ENCODE measurements around the gene PRSS21.

Gene PRSS21

DNA sequence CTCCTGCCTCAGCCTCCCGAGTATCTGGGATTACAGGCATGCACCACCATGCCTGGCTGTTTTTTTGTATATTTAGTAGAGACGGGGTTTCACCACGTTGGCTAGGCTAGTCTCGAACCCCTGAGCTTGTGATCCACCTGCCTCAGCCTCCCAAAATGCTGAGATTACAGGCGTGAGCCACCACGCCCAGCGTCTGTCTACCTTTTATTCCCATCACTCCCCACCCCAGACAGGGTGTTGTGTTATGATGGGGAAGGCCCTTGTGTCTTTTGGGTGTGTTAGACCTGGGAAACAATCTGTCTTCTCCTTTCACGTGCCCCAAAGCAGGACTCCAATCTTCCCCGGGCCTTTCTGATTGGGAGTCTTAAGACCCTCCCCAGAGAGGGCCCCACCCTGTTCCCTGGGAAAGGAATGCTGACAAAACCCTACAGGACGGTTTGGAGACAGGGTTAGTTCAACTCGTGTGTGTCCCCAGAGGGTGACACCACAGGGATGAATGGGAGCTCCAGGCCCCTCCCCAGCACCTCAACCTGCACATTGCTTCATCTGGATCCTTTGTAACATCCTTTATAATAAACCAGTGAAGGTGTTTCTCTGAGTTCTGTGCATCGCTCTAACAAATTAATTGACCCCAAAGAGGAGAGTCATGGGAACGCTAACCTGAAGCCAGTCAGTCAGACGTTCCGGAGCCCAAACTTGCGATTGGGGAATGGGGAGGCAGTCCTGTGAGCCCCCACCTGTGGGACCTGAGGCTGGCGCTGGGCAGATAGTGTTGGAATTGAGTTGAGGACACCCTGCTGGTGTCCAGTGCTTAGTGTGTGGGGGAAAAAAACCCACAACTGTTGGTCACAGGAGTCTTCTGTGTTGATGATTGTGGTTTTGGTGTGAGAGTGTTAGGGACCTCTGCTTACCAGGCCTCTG is 36.8 kb upstream of the PRSS21 start:
- DNase-seq (ENCODE audit: low read depth in 3 of 3) = no peak

DNA sequence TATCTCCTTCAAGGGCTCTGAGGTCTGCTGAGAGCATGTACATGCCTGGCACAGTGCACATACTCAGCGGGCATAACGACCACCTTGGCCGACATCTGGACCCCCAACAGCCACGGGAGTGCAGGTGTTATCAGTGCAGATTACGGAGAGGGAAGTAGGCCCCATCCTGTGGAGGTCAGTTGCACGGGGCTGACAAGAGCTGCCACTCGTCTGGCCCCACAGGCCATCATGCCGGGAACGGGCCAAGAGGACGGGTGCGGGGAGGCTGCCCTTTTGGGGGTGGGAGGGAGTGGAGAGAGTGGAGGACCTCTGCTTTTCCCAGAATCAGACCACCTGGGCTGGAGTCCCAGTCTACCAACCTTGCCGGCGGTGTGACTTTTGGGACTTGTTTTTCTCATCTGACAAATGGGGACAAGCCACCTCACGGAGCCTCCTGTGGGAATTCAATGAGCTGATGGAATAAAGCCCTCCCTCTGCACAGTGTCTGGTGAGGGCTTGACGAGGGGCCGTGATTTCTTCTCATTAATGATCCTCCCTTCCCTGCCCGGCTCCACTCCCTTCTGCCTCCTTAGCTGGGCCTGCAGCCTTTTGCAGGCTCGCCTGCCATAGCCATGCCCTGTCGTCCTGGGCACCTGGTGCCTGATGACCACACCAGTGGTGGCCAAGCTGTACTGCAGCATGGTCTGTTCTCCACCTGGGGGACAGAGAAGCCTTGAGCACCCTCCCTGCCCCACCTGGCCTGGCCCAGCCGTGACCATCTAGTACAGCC is 34.3 kb upstream of the PRSS21 start:
- DNase-seq (ENCODE audit: low read depth in 3 of 3) = no peak

DNA sequence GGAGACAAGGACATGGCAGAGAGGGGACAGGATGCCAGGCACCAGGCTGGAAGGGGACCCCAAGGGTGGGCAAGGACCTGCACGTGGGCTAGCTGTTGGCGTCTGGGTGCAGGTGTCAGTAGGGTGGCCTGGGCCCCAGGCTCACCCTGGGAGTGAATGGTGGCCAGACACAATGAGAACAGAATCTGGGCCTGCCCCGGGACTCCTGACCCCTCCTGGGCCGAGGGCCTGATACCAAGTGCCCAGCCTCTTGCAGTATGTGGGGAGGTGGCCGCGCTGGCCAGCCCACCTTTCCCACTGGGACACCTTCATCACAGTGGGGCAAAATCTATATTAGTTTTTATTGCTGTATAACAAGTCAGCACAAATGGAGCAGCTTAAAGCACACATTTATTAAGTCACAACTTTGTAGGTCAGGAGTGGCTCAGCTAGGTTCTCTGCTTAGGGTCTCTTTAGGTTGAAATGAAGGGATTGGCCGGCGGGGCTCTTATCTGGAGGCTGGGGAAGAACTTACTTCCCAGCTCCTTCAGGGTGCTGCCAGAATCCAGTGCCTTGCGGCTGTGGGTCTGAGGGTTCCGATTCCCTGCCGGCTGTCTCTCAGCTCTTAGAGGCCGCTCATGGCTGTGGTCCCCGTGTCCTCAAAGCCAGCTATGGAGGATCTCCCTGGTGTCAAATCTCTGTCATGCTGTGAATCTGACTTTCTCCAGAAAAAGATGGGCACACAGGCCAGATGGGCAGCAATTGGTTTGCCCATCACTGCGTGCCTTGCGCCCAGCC is 33.3 kb upstream of the PRSS21 start:
- no peak for DNase-seq (ENCODE audit: low read depth in 3 of 3)

DNA sequence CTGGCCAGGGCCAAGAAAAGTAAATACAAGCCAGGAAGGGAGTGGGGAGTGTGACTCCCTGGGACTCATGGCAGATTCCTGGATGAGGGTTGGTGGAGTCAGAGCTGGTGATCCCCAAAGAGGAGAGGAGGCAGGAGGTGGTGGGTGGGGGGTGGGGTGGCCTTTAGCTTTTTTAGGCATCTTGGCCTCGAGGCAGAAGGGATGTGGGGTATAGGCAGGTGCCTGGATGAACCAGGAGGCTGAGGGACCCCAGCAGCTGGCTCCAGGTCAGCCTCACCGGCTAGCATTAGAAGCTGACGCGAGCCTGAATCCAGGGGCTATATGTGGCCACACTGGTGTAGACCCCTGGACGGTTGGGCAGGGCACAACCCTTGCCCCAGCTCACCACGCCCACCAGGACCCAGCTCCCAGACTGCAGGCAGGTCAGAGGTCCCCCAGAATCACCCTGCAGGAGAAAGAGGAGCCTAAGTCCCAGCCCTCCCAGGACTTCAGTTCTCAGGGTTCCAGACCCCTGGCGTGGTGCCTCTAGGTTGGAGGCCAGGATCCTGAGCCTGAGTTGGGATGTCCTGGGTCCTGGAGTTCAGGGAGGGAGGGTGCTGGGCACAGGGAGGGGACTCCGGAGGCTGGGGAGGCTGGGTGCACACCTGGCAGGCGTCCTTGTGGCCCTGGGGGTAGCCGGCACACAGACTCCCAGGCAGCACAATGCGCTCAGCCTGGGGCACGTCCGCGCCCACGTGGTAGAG is 32.5 kb upstream of the PRSS21 start:
- DNase-seq (ENCODE audit: low read depth in 3 of 3) = no peak

DNA sequence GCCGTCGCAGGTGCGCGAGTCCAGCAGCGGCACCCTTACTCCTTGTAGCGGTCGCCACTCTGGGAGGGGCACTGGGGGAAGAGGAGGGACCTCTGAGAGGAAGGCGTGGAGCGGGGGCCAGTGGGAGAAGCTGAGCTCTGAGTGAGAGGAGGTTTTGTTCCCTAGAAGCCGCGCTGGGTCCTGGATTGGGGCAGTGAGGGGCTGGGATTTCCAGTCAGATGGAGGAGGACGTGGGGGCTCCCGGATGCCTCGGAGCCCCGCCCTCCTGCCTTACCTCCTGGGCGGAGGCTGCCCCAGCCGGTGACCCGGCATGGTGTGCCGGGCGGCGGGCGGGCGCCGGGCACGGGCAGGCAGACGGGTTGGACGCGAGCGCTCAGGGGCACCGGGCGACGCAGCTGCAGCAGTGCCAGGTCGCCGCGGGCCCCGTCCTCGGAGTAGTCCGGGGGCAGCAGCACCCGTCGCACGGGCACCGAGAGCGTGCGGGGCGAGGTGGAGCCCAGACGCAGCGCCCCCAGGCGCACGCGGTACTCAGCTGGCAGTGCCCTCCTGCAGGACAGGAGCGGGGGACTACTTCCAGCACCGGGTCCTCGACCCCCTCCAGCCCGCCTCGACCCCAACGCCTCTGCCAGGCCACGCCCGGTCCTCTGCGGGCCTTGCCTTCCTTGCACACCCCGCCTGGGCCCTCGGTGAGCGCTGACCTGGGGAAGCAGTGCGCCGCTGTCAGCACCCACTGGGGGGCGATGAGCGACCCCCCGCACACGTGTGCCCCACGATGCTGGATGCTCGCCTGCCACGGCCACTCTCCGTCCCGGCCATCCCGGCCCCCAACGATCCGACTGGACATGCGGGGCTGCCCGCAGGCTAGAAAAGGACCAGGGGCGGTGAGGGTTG is 31.7 kb upstream of the PRSS21 start:
- DNase-seq (ENCODE audit: low read depth in 3 of 3) = peak in 1 of 3 experiments; percentile 56

DNA sequence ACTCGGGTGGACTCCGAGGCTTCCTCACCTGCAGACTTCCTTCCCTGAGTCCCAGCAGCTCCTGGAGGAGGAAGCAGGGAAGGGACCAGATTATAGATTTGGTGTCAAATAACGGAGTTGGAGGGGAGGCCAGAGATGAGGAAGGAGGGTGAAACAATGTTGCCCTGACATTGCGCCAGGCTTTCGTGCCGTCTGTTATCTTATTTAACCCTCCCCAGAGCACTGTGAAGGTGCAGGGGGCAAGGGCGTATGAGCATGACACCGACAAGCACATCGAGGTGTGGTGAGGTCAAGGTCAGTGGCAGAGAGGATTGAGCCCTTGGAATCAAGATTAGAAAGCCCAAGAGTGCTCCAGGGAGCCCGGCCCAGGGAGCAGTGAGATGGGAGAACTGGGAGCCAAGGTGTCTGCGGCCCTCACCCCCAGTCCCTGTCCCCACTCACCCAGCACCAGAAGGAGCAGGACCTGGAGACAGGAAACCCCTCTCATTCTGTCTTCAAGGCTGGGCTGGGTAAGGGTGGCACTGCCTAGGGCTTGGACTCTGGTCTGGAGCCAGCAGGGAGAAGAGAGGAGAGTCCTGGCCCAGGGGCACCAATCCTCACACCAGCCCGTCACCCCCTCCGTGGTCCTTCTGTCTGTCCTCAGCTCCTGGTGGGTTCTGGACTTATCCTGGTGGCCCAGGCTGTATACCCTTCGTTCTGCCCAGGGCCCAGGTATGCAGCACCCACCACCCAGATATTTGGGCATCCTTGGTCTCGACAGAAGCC is 30.8 kb upstream of the PRSS21 start:
- no peak for DNase-seq (ENCODE audit: low read depth in 3 of 3)

DNA sequence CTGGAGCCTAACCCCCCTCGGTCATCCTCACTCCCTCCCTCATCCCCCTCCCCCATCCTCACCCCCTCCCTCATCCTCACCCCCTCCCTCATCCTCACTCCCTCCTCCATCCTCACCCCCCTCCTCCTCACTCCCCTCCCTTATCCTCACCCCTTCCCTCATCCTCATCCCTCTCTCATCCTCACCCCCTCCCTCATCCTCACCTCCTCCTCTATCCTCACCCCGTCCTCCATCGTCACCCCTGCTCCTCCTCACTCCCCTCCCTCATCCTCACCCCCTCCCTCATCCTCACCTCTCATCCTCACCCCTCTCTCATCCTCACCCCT is 30.2 kb upstream of the PRSS21 start:
- DNase-seq (ENCODE audit: low read depth in 3 of 3) = no peak

DNA sequence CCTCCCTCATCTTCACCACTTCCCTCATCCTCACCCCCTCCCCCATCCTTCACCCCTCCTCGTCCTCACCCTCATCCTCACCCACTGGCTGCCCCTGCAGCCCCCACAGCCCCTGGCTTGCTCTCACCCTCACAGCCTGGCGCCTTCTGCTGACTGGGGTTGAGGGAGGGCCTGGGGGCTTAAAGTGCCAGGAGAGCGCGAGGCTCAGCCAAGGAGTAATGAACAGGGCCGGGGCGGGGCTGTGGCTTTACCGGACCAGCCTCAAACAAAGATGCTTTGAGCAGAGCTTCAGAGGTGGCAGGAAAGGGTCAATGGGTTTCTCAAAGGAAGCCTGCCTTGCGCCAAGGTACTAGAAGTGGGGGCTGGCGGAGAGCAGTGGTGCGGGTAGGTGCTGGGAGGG is 29.6 kb upstream of the PRSS21 start, which contains the start of gene PRSS33:
Gene PRSS33, minus strand, starts transcription at position 155 of the 400 bp plus-strand sequence. CDS start 1,013 bp downstream, outside the sequence.
- no peak for DNase-seq (ENCODE audit: low read depth in 3 of 3)

DNA sequence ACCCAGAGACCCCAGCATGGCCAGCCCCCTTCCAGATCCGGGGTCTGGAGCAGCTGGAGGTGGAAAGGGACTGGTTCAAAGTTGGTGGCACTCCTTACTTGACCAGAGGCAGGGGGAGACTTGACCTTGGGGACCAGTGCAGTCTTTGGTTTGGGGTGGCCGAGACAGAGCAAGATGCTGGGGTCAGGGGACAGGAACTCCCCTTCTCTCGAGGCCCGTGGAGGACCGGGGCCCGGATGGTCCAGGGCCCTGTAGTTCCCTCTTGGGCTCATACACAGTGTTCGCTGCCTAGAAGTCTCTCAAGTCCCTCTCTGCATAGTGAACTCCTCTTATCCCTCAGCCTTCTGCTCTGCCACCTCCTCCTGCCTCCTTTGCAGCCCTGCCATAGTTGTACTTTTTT is 29.1 kb upstream of the PRSS21 start:
- no peak for DNase-seq (ENCODE audit: low read depth in 3 of 3)

DNA sequence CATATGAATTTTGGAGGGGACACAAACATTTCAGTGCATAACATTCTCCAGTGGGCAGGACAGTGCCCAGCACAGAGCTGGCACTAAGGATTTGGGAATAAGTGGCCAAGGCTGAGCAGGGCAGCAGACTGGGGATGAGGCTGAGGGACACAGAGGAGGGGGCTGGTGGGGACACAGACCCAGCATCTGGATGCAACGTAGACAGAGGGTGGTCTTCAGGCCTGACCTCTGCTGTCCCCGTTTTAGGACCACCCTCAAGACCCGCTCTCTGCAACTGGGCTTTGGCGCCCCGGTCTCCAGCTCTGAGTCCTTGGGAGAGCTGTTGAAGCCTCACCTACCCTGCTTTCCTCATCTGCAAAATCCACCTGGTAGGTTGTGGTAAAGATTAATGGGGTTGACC is 26.4 kb upstream of the PRSS21 start:
- no peak for DNase-seq (ENCODE audit: low read depth in 3 of 3)

DNA sequence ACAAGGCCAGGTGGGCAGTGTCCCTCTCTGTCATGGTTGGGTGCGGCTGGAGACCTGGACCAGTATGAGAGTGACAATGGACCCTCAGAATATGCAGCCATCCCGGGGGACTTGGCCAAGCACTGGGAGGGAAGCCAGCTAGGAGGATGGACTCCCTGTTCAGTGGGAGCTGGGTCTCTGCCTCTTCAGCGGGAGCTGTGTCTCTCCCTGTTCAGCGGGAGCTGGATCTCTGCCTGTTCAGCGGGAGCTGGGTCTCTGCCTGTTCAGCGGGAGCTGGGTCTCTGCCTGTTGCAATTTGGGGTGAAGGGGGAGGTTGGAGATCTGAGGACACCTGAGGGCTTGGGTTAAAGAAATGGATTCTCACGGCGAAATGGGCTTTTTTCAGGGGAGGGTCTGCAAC is 25.9 kb upstream of the PRSS21 start:
- no peak for DNase-seq (ENCODE audit: low read depth in 3 of 3)

DNA sequence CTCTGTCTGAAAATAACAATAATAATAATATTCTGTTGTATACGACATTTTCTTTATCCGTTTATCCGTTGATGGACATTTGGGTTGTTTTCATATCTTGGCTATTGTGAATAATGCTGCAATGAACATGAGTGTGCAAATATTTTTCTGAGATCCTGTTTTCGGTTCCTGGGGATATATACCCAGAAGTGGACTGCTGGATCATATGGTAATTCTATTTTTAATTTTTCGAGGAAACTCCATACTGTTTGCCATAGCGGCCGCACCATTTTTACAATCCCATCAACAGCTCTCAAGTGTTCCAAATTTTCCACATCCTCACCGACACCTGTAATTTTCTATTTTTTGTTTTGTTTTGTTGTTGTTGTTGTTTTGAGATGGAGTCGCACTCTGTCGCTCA is 24.1 kb upstream of the PRSS21 start:
- no peak for DNase-seq (ENCODE audit: low read depth in 3 of 3)

DNA sequence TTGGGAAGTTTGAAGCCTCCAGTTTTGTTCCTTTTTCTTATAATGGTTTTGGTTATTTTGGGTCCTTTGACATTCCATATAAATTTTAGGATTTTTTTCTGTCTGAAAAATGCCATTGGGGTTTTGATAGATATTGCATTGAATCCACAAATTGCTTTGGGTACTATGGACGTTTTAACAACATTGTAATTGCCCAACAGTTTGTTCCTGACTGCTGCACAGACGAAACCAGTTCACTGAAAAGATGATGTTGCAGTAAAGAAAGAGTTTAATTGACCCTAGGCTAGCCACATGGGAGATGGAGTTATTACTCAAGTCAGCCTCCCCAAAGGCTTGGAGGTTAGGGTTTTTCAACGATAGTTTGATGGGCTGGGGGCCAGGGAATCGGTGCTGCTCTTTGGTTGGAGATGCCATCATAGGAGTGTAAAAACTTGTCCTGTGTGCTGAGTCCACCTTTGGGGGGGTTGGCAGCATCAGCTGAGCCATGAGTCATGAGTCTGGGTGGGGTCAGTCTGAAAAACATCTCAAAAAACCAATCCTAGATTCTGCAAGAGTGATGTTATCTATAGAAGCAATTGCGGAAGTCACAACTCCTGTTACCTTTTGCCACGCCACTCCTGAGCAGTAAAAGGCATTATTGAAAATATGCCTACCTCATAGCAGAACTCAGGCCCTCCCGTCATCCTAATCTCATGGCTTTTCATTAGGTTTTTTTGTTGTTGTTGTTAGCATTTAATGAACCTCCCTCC is 21.5 kb upstream of the PRSS21 start:
- no peak for DNase-seq (ENCODE audit: low read depth in 3 of 3)

DNA sequence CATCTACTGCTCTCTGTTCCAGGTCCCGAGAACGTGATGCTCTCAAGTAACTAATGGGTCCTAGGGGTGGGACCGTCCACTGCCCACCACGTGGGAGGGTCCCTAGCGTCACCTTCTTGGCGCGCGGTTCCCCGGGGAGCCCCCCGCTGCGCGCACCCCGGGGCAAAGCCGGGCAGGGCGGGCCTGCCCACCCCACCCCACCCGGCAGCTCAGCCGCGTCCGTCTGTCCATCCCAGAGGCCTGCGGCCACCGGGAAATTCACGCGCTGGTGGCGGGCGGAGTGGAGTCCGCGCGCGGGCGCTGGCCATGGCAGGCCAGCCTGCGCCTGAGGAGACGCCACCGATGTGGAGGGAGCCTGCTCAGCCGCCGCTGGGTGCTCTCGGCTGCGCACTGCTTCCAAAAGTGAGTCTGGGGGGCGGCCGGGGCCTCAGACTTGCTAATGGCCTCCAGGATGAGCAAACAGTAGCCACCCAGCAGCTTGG is 18.3 kb upstream of the PRSS21 start:
- no peak for DNase-seq (ENCODE audit: low read depth in 3 of 3)

DNA sequence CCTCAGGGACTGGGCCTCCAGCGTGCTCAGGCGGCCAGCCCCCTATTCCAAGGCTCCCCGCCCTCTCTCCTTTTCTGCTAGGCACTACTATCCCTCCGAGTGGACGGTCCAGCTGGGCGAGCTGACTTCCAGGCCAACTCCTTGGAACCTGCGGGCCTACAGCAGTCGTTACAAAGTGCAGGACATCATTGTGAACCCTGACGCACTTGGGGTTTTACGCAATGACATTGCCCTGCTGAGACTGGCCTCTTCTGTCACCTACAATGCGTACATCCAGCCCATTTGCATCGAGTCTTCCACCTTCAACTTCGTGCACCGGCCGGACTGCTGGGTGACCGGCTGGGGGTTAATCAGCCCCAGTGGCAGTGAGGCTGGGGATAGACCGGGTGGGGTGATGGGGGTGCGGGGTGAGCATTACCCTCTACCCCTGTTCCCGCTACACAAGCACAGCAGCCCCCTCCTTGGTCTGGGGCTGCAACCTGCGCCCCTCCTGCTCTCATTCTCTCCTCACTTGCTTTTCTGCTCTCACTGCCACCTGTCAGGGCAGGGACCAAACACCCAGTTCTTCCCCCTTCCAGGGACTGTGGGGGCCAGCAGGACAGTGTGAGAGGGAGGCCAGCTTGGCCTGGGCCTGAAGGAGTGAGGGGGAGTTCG is 17.7 kb upstream of the PRSS21 start:
- no peak for DNase-seq (ENCODE audit: low read depth in 3 of 3)

DNA sequence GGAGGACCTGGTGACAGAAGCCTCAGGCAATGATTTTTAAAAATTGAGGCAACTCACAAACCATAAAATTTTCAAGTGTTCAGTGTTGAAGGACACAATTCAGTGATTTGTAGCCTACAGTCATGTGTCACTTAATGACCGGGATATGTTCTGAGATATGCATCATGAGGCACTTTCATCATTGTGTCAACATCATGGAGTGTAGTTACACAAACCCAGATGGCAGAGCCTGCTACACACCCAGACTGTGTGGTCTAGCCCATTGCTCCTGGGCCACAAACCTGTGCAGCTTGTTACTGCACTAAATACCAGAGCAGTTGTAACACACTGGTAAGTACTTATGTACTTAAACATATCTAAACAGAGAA is 17.2 kb upstream of the PRSS21 start:
- DNase-seq (ENCODE audit: low read depth in 3 of 3) = no peak

DNA sequence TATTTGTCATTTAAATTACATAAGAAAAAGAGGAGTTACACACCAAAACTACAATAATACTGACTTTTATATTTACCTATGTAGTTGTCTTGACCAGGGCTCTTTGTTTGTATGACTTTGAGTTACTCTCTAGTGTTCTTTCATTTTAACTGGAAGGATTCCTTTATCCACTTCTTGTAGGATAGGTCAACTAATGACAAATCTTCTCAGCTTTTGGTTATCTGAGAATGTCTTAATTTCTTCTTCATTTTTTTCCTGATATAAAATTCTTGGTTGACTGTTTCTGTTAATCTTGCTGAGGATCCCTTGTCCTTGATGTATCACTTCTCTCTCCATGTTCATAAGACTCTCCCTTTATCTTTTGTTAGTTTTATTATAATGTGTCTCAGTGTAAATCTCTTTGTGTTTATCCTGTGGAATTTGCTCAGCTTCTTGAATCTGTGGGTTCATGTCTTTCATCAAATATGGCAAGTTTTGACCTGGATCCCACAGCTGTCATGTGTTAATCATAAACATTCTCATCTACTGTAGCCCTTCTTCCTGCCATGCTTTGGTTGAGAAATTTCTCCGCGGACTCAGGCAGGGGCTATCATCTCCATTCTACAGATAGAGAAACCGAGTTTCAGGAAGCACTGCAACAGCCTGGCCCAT is 13.4 kb upstream of the PRSS21 start:
- no peak for DNase-seq (ENCODE audit: low read depth in 3 of 3)

DNA sequence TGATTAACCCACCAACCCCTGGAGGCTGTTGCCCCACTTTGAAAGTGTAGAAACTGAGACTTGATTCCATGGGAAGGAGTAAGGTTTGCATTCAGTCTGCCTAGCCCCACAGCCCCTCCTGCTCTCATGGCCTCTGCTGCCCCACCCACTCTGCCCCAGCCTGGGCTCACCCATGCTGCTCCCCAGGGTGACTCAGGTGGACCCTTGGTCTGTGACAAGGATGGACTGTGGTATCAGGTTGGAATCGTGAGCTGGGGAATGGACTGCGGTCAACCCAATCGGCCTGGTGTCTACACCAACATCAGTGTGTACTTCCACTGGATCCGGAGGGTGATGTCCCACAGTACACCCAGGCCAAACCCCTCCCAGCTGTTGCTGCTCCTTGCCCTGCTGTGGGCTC is 12.3 kb upstream of the PRSS21 start:
- DNase-seq (ENCODE audit: low read depth in 3 of 3) = no peak

All from stimulated activated CD4-positive, alpha-beta T cell treated with anti-CD3 and anti-CD28 coated beads, TNF-alpha, amount 100 ng/mL, for 24 hours (primary cell).